Stimulated activated CD4-positive, alpha-beta T cell treated with anti-CD3 and anti-CD28 coated beads, TNF-alpha, amount 100 ng/mL, for 4 hours (primary cell): ENCODE data around the gene GNB1L.

Experiments used
- DNase-seq, 3 experiments: peaks; one replicate each; pipeline ENCODE4 v3.0.0-alpha.2; 2020; ENCODE audit warnings: low read depth in 3 of 3

Gene GNB1L

GRCh38 chr22:19748991-19749664 is 105.5 kb downstream of the GNB1L start:
- no peak for DNase-seq

- no peak for DNase-seq
These were observed 106.5 kb downstream of the GNB1L start for GRCh38 chr22:19748139-19748538.

DNA sequence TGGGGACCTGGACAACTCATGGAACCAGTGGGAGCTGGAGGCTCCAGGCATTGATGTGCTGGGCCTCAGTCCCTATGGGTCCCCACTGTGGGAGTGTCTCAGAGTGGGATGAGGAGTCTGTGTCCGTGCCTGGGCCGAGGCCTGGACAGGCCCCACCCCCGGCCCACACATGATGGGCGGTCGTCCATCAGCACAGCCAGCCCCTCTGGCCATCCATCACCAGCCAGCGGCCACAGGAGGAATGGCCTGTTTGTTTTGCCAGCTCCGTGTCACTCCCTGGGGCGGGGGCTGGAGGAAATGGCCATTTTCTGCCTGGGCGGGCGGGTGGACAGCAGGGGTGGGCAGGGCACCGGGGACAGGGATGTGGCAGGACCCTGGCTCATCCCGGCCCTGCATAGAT is 107.1 kb downstream of the GNB1L start:
- DNase-seq, result no peak

DNA sequence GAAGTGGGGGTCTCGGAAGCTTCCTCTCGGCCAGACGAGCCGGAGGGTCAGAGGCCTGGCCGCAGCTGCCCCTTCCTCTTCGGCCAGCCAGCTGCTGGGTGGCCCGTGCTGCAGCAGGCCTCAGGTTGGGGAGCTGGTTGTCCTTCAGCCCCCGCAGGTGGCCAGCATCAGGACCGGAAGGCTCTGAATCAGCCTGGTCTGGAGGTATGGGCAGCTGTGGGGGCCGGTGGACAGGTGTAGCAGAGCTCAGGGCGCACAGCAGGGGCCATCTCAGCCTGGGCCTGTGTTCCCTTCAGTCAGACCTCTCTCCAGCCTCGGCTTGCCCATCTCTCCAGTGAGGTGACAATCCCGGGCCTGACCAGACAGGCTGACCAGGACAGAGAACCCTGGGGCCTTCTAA is 107.9 kb downstream of the GNB1L start:
- DNase-seq, result no peak

DNA sequence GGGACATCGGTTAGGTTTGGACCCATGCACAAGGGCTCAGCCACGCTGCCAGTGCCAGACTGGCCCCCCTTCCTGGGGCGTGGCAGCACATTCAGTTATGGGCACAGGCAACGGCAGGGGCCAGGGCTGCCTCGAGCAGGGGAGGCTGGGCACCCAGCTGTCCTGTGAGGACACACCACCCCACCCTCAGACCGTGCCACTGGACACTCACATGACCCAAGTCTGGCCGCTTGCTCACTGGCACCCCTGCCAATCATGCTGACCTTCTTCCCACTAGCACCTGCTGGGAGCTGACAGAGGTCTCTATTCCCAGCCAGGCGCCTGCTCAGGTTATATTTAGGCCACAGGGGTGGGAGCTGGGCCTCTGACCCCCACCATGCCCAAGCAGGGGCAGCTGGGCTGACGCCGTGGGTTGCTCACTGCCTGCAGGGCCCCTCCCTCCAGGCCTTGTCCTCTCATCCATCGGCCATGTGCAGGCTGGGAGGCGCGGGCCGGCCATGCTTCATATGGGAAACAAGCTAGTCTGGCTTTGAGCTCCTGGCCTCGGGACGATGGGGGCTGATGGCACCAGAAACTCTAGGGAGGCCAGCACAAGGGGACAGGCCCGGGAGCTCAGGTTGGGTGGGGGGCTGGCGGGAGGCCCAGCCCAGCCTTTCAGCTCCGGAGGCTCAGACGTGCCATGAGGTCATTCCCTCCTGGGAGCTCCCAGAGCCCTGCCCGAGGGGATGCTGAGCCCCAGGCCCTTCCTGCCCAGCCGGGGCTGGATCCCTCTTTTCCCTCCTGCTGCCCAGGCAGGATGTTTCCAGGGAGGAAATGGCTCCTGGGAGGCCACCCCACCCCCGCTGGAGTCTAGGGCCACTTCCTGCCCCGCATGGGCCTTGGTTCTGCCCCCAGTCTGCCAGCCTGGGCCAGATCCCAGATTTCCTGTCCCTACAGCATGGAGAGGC is 109.2 kb downstream of the GNB1L start:
- no peak for DNase-seq

DNA sequence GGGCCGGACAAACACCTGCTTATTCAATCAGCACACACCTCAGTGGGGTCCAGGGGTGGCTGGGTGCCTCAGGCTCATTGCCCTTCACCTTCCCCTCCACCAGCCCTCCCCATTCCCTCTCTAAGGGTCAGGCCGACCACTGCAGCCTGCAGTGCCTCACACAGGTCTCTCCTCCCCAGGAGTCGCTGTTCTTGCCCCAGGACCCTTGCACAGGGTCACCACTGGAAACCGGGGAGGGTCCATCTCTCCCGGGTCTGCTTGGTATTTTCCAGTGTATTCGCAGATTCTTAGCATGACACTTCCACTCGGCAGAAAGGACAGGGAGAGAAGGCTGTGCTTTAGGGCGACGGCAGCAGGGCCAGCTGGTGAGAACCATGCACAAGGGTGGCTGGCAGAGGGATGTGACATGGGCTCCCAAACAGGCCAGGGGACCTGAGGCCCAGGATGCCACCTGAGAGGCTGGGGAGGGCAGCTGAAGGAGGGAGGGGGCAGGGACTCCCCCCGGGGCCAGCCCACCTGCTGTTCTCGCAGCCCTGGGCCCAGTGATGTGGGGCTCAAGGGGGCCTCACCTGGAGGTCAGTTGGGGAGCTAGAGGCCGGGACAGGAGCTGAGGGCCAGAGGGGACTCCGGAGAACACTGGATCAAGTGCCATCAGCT is 110.2 kb downstream of the GNB1L start:
- no peak for DNase-seq

DNA sequence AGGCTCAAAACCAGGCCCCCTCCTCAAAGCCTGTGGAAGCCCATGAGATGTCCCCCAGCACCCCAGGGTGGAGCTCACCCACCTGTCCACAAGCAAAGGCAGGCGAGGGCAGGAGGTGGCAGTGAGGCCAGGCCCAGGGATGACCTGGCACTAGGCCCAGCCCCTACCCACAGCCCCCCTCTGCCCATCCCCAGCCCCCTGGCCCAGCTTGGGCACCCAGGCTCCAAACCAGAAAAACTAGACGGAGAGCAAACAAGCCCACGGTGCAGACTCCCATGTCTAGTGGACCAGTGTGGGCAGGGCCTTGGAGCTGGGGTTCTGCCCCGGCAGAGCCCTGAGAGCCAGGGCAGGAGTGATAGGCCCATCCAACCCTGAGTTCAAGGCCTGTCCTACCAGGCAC is 111.0 kb downstream of the GNB1L start:
- no peak for DNase-seq

GRCh38 chr22:19743081-19743480 is 111.6 kb downstream of the GNB1L start:
- DNase-seq, result no peak

GRCh38 chr22:19742160-19743066 is 112.3 kb downstream of the GNB1L start:
- no peak for DNase-seq

DNA sequence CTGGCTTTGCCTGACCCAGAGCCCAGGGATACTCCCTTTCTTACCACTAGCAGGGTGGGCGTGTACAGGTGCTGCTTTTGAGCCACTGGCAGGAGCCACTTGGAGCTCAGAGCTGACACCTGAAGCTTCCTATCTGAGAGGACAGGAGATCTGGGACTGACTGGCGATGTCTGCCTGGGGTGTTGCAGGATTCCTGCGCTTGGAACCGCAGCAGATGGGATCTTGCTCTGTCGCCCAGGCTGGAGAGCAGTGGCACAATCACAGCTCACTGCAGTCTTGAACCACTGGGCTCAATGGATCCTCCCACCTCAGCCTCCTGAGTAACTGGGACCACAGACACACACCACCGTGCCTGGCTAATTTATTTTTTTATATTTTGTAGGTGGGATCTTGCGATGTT is 113.6 kb downstream of the GNB1L start:
- no peak for DNase-seq

DNA sequence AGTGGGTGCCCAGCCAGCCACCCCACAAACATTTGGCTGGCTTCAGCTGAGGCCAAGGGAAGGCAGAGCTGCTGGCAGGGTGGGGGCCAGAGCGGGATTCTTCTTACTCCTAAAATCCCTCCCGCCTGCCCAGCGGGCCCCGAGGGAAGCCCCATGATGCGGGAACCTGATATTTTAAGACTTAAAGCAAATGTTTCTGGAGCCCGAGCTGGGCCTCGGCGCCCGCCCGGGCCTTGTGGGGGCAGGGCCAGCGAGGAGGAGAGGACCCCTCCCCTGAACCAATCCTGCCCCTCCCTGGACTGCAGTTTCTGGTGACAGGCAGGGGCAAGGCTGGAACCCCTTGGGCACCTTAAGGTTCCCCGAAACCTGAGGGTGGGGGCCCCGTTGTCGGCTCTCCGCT is 114.1 kb downstream of the GNB1L start:
- no peak for DNase-seq

DNA sequence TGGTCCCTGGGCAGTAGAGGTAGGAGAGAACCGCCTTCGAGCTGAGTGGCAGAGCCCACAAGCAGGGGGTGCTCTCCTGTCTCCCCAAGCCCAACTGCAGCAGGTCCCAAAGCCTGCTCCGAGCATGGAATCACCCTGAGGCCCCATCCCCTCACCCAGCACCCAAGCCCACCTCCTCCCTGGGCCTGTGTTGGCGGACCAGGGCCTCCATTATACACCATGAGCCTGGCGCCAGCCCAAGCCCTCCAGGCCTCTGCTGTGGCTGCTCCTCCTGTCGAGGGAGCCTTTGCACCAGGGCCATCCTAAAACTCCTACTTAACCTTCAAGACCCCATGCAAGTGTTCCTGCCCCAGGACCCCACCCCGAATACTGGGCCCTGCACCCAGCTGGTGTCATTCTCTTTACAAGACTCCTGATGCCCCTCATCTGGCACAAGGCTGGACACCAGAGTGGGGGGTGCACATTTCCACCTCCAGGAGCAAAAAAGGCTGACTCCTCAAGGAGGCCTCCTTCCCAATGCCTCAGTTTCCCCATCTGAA is 114.7 kb downstream of the GNB1L start:
- no peak for DNase-seq

DNA sequence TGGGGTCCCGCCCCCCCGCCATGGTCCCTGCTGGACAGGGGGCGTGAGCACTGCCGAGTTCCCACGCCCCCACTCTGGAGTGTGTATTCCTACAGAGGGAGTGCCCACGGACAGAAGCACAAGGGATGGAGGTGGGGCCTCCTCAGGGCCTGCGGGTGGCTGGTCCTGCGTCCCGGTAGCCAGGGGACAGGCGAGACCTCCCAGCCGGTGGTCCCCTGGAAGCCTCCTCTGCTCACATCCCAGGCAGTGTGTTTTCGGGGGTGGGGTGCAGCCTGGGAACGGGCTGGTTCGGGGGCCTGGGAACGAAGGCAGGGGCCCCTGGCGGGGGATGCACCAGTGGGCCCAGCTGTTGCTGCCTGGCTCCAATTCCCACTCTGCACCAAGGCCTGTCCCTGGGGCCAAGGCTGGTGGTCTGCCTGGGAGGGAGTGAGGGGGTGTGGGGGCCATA is 115.2 kb downstream of the GNB1L start:
- no peak for DNase-seq

GRCh38 chr22:19738664-19739447 is 115.8 kb downstream of the GNB1L start:
- no peak for DNase-seq

- no peak for DNase-seq
These were observed 116.6 kb downstream of the GNB1L start for GRCh38 chr22:19737846-19738663.

GRCh38 chr22:19735665-19736510 is 118.8 kb downstream of the GNB1L start:
- DNase-seq, result no peak

DNA sequence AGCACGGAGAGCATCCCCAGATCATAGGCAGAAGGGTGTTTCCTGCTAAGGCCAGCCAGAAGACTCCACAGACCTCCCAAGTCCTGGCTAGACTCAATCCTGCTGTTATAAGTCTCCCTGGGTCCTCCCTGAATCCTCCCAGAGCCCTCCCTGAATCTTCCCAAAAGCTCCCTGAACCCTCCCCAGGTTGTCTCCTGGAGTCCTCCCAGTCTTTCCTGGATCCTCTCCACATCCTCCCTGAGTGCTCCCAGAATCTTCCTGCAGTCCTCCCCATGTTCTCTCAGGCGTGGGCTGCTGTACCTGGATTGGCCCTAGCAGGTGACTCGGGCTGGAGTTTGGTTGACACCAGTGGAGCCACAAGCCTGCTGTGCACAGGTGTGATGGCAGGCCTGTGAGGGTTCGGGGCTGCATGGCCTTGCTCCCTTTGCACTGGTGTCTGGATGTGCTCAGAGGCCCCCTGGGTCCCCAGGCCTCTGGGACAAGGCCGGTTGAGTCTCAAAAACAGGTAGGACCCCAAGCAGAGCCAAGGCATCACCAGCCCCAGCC is 119.8 kb downstream of the GNB1L start:
- no peak for DNase-seq

GRCh38 chr22:19734163-19734562 is 120.5 kb downstream of the GNB1L start:
- no peak for DNase-seq
